Endothelial cell of umbilical vein (primary cell): ENCODE results near the gene FBXO21. TPM values are rescaled to one million over a fixed set of nuclear protein-coding genes. Genes with fewer than 3 reads are reported as not detected.

ENCODE experiments used
- BruUV-seq: library from RNA; stranded (reverse); fragments of 400-500 nt; replicated peaks from 2 replicates; lab custom pipeline; 2021; lab: Mats Ljungman, UMichigan
- CTCF ChIA-PET: fragments of 300-600, 350-600 bp; sonication (Branson Sonifier 250); formaldehyde crosslinking; loops from one replicate; lab custom pipeline; 2021; ENCODE audit warnings: antibody characterized with exemption, inconsistent platforms; lab: Charles Lee
- POLR2A ChIA-PET: fragments of 300-600, 350-600 bp; sonication (Branson Sonifier 250); formaldehyde crosslinking; loops from one replicate; lab custom pipeline; 2021; ENCODE audit warnings: antibody characterized with exemption, inconsistent platforms; lab: Charles Lee
- DNase-seq: peaks from one replicate; pipeline ENCODE4 v3.0.0-alpha.2; 2011; ENCODE audit warnings: low read depth, low spot score
- FAIRE-seq: peaks from 2 replicates; lab custom pipeline; 2011; peaks lifted over from hg19 to GRCh38; lab: Jason Lieb, UNC
- H2AFZ ChIP-seq: 2 replicates; pipeline ENCODE4 v1.6.0; 2012; ENCODE audit warnings: low read depth, low read length, control low read depth, inconsistent platforms
- H3K27ac ChIP-seq: 2 replicates; pipeline ENCODE4 v1.5.1; 2011; ENCODE audit warnings: low read depth, mild to moderate bottlenecking, control low read depth, low read length, moderate library complexity; ENCODE audit not compliant: insufficient read depth
- H3K27me3 ChIP-seq, 2 experiments: 2 replicates each; pipeline versions ENCODE4 v1.6.0 to v1.6.1; 2011; ENCODE audit warnings: low read length in 2 of 2, mixed read lengths in 1 of 2; ENCODE audit not compliant: control insufficient read depth in 2 of 2, insufficient read depth in 2 of 2
- H3K36me3 ChIP-seq, 2 experiments: 2 replicates in 1 of 2; 3 replicates in 1 of 2; pipeline ENCODE4 v1.5.1; 2011; ENCODE audit warnings: low read length in 2 of 2, mild to moderate bottlenecking in 1 of 2, moderate library complexity in 1 of 2; ENCODE audit not compliant: control insufficient read depth in 2 of 2, insufficient read depth in 2 of 2; ENCODE audit errors: extremely low read depth in 1 of 2
- H3K4me1 ChIP-seq: 3 replicates; pipeline ENCODE4 v1.5.1; 2011; ENCODE audit warnings: mild to moderate bottlenecking, low read length; ENCODE audit not compliant: control insufficient read depth, insufficient read depth; ENCODE audit errors: extremely low read depth
- H3K4me2 ChIP-seq: 2 replicates; pipeline ENCODE4 v1.6.1; 2011; ENCODE audit warnings: low read length, control low read depth, mixed read lengths; ENCODE audit not compliant: insufficient read depth
- H3K4me3 ChIP-seq, 3 experiments: fragments of 200-600 bp in 1 of 3; sonication (generic), shearing (Covaris generic) in 1 of 3; replicated peaks in 1 of 3; 2 replicates each; pipeline ENCODE4 v1.5.1; 2011 to 2016; ENCODE audit warnings: control low read depth in 3 of 3, low read length in 3 of 3, mild to moderate bottlenecking in 2 of 3, inconsistent platforms in 1 of 3, low read depth in 1 of 3, moderate library complexity in 1 of 3; ENCODE audit not compliant: insufficient read depth in 1 of 3
- H3K79me2 ChIP-seq: 2 replicates; pipeline ENCODE4 v1.6.0; 2012; ENCODE audit warnings: low read length, inconsistent platforms; ENCODE audit not compliant: control insufficient read depth, insufficient read depth
- H3K9ac ChIP-seq: replicated peaks from 2 replicates; pipeline ENCODE3; 2011; ENCODE audit warnings: low read length, control low read depth; ENCODE audit not compliant: insufficient read depth; ENCODE audit errors: extremely low read depth
- H3K9me1 ChIP-seq: replicated peaks from 3 replicates; pipeline ENCODE4 v1.6.0; 2011; ENCODE audit warnings: mild to moderate bottlenecking, low read length; ENCODE audit not compliant: control insufficient read depth, insufficient read depth; ENCODE audit errors: extremely low read depth
- H3K9me3 ChIP-seq: replicated peaks from 2 replicates; pipeline ENCODE4 v1.5.1; 2012; ENCODE audit warnings: low read length, inconsistent platforms; ENCODE audit not compliant: control insufficient read depth, insufficient read depth
- H4K20me1 ChIP-seq: replicated peaks from 2 replicates; pipeline ENCODE3; 2011; ENCODE audit warnings: mild to moderate bottlenecking, low read length; ENCODE audit not compliant: control insufficient read depth, insufficient read depth; ENCODE audit errors: extremely low read depth
- EZH2 ChIP-seq: IDR thresholded peaks from 2 replicates; pipeline ENCODE4 v1.6.1; 2012; ENCODE audit warnings: borderline replicate concordance, low read depth, mild to moderate bottlenecking, moderate library complexity, low read length, inconsistent platforms; ENCODE audit not compliant: severe bottlenecking
- FOS ChIP-seq: IDR thresholded peaks from 2 replicates; pipeline ENCODE4 v1.6.1; 2011; ENCODE audit warnings: mild to moderate bottlenecking, low read length, moderate library complexity, borderline replicate concordance; ENCODE audit not compliant: insufficient read depth
- GATA2 ChIP-seq: IDR thresholded peaks from 2 replicates; pipeline ENCODE4 v1.7.0; 2011; ENCODE audit warnings: low read depth, mild to moderate bottlenecking, moderate library complexity, mixed read lengths, low read length; ENCODE audit not compliant: insufficient read length, insufficient read depth
- JUN ChIP-seq: IDR thresholded peaks from 2 replicates; pipeline ENCODE4 v1.6.1; 2011; ENCODE audit warnings: borderline replicate concordance, low read depth; ENCODE audit not compliant: insufficient read length, insufficient read depth
- MYC ChIP-seq: IDR thresholded peaks from one replicate; pipeline ENCODE4 v1.6.1; 2011; ENCODE audit warnings: mild to moderate bottlenecking, low read depth, low read length
- POLR2A ChIP-seq: IDR thresholded peaks from 2 replicates; pipeline ENCODE4 v1.6.1; 2012; ENCODE audit warnings: low read depth, mild to moderate bottlenecking, control low read depth, low read length
- POLR2AphosphoS5 ChIP-seq: IDR thresholded peaks from 2 replicates; pipeline ENCODE4 v1.6.1; 2012; ENCODE audit warnings: low read depth, mild to moderate bottlenecking, control low read depth, low read length, moderate library complexity; ENCODE audit not compliant: insufficient read depth
- dilution Hi-C: fragments of 300-500 bp; cut with MboI; formaldehyde crosslinking; loops from one replicate; pipeline ENCODE4 v1.15.0; 2019; ENCODE audit warnings: low sequenced_read_pairs; ENCODE audit not compliant: extremely low pct_ligation_motif_present
- intact Hi-C: fragments of 100-400 bp; cut with micrococcal nuclease; formaldehyde crosslinking; loops from one replicate; pipeline ENCODE4 v1.10.0; 2022
- polyA plus RNA-seq, 4 experiments: library from polyadenylated mRNA; depleted of rRNA in 3 of 4; stranded (reverse) in 3 of 4; unstranded in 1 of 4; fragments of >200 nt; gene quantifications; 2 replicates each; pipeline versions ENCODE4 v1.2.1 to v1.2.3, GENCODE V29; 2011 to 2012; ENCODE audit warnings: missing spikeins in 1 of 4
- total RNA-seq: library from RNA; stranded (reverse); gene quantifications from 2 replicates; pipeline ENCODE4 v1.2.3, GENCODE V29; 2021
- TF ChIP-seq, protein P1 (sequence below): IDR thresholded peaks from 2 replicates; pipeline ENCODE4 v1.6.1; 2011; ENCODE audit not compliant: insufficient read depth, insufficient read length
- TF ChIP-seq, protein P2 (sequence below), 2 donors: IDR thresholded peaks; 1 replicate in 1 of 2; 2 replicates in 1 of 2; pipeline ENCODE4 v1.5.1; 2011; ENCODE audit warnings: low read length in 2 of 2, mild to moderate bottlenecking in 2 of 2, moderate library complexity in 2 of 2, control low read depth in 1 of 2, inconsistent platforms in 1 of 2, low read depth in 1 of 2; ENCODE audit not compliant: insufficient read depth in 1 of 2; ENCODE audit errors: extremely low read depth in 1 of 2

The FBXO21 gene
- total and polyA plus RNA-seq, 2 donors (not counting 3 experiments of a cell fraction or from before 2014, with no cell fraction given), result 41.6 to 66.7 TPM

DNA sequence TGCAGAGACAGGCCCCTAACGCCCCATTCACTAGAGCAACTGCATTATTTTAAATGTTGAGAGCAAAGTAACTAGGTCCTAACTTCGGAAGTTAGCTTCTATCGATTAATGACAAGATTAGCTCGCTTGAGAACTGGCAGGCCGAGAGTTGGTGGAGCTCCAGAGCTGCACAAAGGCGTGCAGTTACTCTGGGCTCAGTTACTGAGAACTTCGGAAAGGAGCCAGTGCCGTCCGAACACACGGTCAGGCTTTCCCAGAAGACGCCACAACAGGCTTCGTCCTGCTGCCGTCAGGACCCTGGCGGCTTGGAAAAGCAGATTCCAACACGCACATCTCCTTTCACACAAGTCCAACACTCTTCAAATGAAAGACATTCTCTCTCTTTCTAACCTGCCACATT, 45.7 kb downstream of the FBXO21 start:
- H3K9me3 ChIP-seq, result no peaks in the 10 kb centered on the region
- no peaks in the 10 kb centered on the region for H4K20me1 ChIP-seq
- dilution Hi-C loops, result no loop called here
- H2AFZ ChIP-seq, result no peak overlapping the region
- TF ChIP-seq, protein P1, sequence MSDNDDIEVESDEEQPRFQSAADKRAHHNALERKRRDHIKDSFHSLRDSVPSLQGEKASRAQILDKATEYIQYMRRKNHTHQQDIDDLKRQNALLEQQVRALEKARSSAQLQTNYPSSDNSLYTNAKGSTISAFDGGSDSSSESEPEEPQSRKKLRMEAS, result no peak
- TF ChIP-seq POLR2AphosphoS5 (no peak), JUN (no peak), EZH2 (no peak)
- H3K27me3 ChIP-seq, result no peaks in the 10 kb centered on the region
- no peak overlapping the region for H3K4me2 ChIP-seq
- CTCF ChIA-PET, result no interaction called here
- H3K36me3 ChIP-seq, result peaks cover 0 to 16% of the 10 kb centered on the region in 2 experiments
- no peaks in the 10 kb centered on the region for H3K9me1 ChIP-seq
- H3K79me2 ChIP-seq, result no peaks in the 10 kb centered on the region
- H3K4me1 ChIP-seq, result peaks cover 2% of the 10 kb centered on the region
- FAIRE-seq, result no peak
- H3K4me3 ChIP-seq, result no peak overlapping the region
- DNase-seq, result no peak
- BruUV-seq, result no TSS peak
- POLR2A ChIA-PET, result no interaction called here
- intact Hi-C loops, result no loop called here
- H3K27ac ChIP-seq, result no peak overlapping the region
- no peak overlapping the region for H3K9ac ChIP-seq

DNA sequence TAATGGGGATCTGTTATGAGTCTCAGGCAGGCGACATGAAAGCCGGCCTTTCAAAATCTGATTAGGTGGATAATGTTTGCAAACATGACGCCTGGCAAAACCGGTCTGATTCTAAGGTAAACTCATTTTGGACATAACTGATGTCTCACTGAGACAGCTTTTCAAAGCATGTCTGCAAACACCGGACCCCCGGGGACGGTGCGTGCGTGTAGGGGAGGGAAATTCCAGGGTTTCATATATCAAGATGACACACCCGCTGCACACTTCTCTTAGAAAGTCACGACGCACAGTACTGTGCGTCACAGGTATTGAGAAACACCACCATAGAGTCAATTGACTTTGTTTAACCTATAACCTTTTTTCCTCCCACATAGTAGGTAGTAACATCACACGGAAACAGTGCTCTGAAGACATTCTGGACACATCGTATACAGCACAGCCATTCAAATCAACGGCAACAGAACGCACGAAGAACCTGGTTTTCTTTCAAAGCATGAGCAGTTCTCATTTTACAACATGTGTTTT, 47.2 kb downstream of the FBXO21 start:
- ChIA-PET POLR2A (interaction anchor here (0.6 kb wide), 1 partner anchor 31 kb away, joined by 3 read pairs; no protein-coding TSS in a partner anchor), CTCF (interaction anchor here (0.6 to 1.9 kb wide), 2 partner anchors 8 to 52 kb away, joined by 3 to 9 read pairs; no protein-coding TSS in a partner anchor)
- TF ChIP-seq POLR2AphosphoS5 (no peak), GATA2 (no peak), MYC (no peak), EZH2 (no peak), POLR2A (no peak), JUN (no peak), FOS (no peak)
- TF ChIP-seq, protein P1, result no peak
- TF ChIP-seq, protein P2, sequence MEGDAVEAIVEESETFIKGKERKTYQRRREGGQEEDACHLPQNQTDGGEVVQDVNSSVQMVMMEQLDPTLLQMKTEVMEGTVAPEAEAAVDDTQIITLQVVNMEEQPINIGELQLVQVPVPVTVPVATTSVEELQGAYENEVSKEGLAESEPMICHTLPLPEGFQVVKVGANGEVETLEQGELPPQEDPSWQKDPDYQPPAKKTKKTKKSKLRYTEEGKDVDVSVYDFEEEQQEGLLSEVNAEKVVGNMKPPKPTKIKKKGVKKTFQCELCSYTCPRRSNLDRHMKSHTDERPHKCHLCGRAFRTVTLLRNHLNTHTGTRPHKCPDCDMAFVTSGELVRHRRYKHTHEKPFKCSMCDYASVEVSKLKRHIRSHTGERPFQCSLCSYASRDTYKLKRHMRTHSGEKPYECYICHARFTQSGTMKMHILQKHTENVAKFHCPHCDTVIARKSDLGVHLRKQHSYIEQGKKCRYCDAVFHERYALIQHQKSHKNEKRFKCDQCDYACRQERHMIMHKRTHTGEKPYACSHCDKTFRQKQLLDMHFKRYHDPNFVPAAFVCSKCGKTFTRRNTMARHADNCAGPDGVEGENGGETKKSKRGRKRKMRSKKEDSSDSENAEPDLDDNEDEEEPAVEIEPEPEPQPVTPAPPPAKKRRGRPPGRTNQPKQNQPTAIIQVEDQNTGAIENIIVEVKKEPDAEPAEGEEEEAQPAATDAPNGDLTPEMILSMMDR (IDR thresholded peaks at IDR 0.05; ENCODE audit: extremely low read depth in 1 of 2, insufficient read depth in 1 of 2, low read depth in 1 of 2, low read length in 2 of 2), result no peak
- DNase-seq, result no peak
- BruUV-seq, result no TSS peak
- Histone ChIP-seq H2AFZ (no peak overlapping the region), H3K9me1 (no peaks in the 10 kb centered on the region), H3K9ac (no peak overlapping the region), H3K4me3 (no peak overlapping the region), H4K20me1 (no peaks in the 10 kb centered on the region), H3K27ac (no peak overlapping the region), H3K36me3 (peaks cover 0 to 14% of the 10 kb centered on the region in 2 experiments), H3K9me3 (no peaks in the 10 kb centered on the region), H3K27me3 (no peaks in the 10 kb centered on the region), H3K4me2 (no peak overlapping the region), H3K79me2 (no peaks in the 10 kb centered on the region), H3K4me1 (no peaks in the 10 kb centered on the region)
- dilution Hi-C loops (no loop called here), intact Hi-C loops (no loop called here)
- FAIRE-seq, result no peak
